Stimulated activated CD8-positive, alpha-beta memory T cell treated with anti-CD3 and anti-CD28 coated beads, Interleukin-4, amount 100 ng/mL, for 24 hours (primary cell): ENCODE data around the gene SMG5.

ENCODE experiments used
- DNase-seq: peaks from one replicate; pipeline ENCODE4 v3.0.0-alpha.2; 2020; ENCODE audit warnings: low read depth

SMG5 gene

DNA sequence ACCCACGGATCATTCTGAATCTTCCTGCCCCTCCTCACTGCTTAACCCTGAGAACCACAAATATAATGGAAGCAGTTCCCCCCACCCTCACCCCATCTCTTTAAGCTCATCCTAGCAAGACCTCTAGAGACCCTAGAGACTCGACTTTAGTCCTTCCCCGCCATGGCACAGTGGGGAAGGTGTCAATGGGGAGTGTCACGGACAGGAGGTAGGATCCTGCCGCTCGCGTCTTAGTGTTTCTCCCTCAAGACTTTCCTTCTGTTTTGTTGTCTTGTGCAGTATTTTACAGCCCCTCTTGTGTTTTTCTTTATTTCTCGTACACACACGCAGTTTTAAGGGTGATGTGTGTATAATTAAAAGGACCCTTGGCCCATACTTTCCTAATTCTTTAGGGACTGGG lies 70.5 kb downstream of the SMG5 start:
- DNase-seq = no peak

DNA sequence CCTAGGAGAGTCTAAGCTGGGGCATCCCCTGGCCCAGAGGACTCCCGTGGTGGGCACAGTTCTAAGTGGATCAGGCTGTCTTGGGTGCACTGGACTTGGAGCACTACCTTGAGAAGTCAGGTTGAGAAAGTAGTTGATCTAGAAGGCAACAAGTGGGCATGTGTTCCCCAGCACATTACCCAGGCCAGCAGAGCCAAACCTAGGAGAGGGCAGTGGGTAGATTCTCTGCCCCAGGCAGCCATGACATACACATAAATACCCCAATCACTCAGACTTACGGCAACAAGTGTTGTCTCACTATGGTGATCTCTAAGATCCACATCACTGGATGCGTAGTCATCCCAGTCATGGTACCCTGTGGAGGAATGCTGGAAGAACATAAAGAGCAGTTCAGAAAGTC lies 71.4 kb downstream of the SMG5 start:
- no peak for DNase-seq

DNA sequence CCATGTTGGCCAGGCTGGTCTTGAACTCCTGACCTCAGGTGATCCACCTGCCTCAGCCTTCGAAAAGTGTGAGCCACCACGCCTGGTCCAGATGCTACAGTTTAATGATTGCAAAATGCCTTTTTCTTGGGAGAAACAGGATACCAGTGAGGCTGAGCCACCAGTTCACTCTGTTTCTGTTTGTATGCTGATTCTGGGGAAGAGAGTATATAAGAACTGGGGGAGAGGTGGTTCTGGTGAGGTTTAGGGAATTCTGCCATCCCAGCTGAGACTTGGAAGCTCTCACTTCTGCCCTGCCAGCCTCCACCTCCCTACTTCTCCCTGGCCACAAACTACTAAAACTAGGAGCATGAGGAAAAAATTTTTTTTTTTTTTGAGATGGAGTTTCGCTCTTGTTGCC lies 77.9 kb downstream of the SMG5 start:
- no peak for DNase-seq

DNA sequence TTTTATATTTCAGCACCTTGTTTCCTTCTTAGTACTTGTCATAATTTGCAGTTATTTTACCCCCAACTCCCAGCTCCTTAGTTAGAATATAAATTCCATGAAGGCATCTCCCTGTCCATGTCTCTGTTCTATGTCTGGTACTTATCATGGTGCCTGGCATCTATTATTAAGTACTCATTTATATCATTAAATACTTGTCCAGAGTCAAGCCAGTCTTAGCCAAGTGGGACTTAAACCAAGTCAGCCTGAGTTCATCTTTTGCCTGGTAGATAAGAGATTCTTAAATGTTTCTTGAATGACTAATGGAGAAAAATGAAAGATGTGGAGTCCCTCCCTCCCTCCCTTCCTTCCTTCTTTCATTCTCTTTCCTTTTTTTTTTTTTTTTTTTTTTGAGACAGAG lies 79.3 kb downstream of the SMG5 start:
- DNase-seq = no peak

DNA sequence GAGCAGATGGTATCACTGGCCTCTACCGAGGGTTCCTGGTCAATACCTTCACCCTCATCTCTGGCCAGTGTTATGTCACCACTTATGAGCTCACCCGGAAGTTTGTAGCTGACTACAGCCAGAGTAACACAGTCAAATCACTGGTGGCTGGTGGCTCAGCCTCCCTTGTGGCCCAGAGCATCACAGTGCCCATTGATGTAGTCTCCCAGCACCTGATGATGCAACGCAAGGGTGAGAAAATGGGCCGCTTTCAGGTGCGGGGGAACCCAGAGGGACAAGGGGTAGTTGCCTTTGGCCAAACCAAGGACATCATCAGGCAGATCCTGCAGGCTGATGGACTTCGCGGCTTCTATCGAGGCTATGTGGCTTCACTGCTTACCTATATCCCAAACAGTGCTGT lies 82.6 kb downstream of the SMG5 start:
- DNase-seq = no peak
